NB4 (cell line): Measurements from ENCODE around the gene SEPTIN5.

Source experiments
- CTCF ChIP-seq: IDR thresholded peaks from one replicate; pipeline ENCODE4 v1.5.1; 2012; ENCODE audit warnings: low read depth, low read length
- MAX ChIP-seq: IDR thresholded peaks from 2 replicates; pipeline ENCODE4 v1.6.1; 2011; ENCODE audit warnings: low read depth, low read length
- POLR2A ChIP-seq: IDR thresholded peaks from 2 replicates; pipeline ENCODE4 v1.6.1; 2011; ENCODE audit warnings: mild to moderate bottlenecking; ENCODE audit not compliant: insufficient read length; ENCODE audit errors: extremely low read depth

GRCh38 chr22:19716041-19716828, 1.9 kb downstream of the SEPTIN5 start:
- TF ChIP-seq POLR2A, result no peak
- TF ChIP-seq CTCF, result no peak
- TF ChIP-seq MAX, result no peak
